Spleen (tissue), 11 donors: ENCODE results near the gene OLR1. TPM values are rescaled to one million over a fixed set of nuclear protein-coding genes. Genes with fewer than 3 reads are reported as not detected.
A peak's percentile ranks its signal among the peaks of the same experiment; 100 is the strongest.

ENCODE experiments used
- DNase-seq: peaks from one replicate; pipeline ENCODE4 v3.0.0-alpha.2; 2020
- H3K27ac ChIP-seq, 8 donors: fragments of 200-600 bp; sonication (generic) in 7 of 8; 1 replicate in 4 of 8; 2 replicates in 4 of 8; pipeline versions ENCODE4 v1.5.0 to v1.8.0; 2016 to 2021; ENCODE audit warnings: inconsistent platforms in 4 of 8, mild to moderate bottlenecking in 4 of 8, moderate library complexity in 1 of 8
- H3K27me3 ChIP-seq, 7 donors: fragments of 200-600 bp; sonication (generic) in 6 of 7; replicated peaks in 1 of 7; 1 replicate in 4 of 7; 2 replicates in 3 of 7; pipeline versions ENCODE4 v1.5.0 to v1.8.0; 2016 to 2021; ENCODE audit warnings: inconsistent platforms in 3 of 7, mild to moderate bottlenecking in 1 of 7
- H3K36me3 ChIP-seq, 6 donors: fragments of 200-600 bp; sonication (generic) in 5 of 6; 1 replicate in 4 of 6; 2 replicates in 2 of 6; pipeline versions ENCODE4 v1.5.0 to v1.8.0; 2016 to 2021; ENCODE audit warnings: inconsistent platforms in 2 of 6
- H3K4me1 ChIP-seq, 6 donors: fragments of 200-600 bp; sonication (generic) in 5 of 6; 1 replicate in 3 of 6; 2 replicates in 3 of 6; pipeline versions ENCODE4 v1.5.0 to v1.8.0; 2016 to 2021; ENCODE audit warnings: inconsistent platforms in 3 of 6
- H3K4me3 ChIP-seq, 8 donors: fragments of 200-600 bp; sonication (generic) in 7 of 8; 1 replicate in 4 of 8; 2 replicates in 4 of 8; pipeline versions ENCODE4 v1.5.0 to v1.8.0; 2016 to 2021; ENCODE audit warnings: inconsistent platforms in 4 of 8, mild to moderate bottlenecking in 4 of 8, moderate library complexity in 2 of 8
- H3K9me3 ChIP-seq, 8 donors: fragments of 200-600 bp; sonication (generic) in 7 of 8; 1 replicate in 4 of 8; 2 replicates in 4 of 8; pipeline versions ENCODE4 v1.5.0 to v1.8.0; 2016 to 2021; ENCODE audit warnings: inconsistent platforms in 4 of 8
- POLR2A ChIP-seq, 3 donors: fragments of 450-650 bp; IDR thresholded peaks; one replicate each; pipeline ENCODE4 v1.5.1; 2017; ENCODE audit warnings: antibody characterized with exemption in 3 of 3, mild to moderate bottlenecking in 1 of 3
- POLR2AphosphoS5 ChIP-seq, 3 donors: sonication (generic); formaldehyde crosslinking; IDR thresholded peaks; one replicate each; pipeline ENCODE4 v1.5.1; 2017; ENCODE audit warnings: antibody characterized with exemption in 3 of 3
- WGBS, 5 donors: extraction: QIAGEN DNeasy Blood & Tissue Kit in 3 of 5; methylation state at CpG; one replicate each; pipeline versions ENCODE4 v1.1.5 to v1.1.7; 2013 to 2018; 5-methylcytosine and 5-hydroxymethylcytosine counted together
- intact Hi-C: fragments of 100-400 bp; cut with DNase I; formaldehyde crosslinking; loops from one replicate; pipeline ENCODE4 v1.15.0; 2023; ENCODE audit warnings: low total_unique reads
- polyA plus RNA-seq, 3 donors: library from polyadenylated mRNA; stranded (reverse); fragments of 200-250 nt; gene quantifications; one replicate each; pipeline ENCODE4 v1.2.1, GENCODE V29; 2013
- total RNA-seq, 7 donors: library from RNA; depleted of rRNA in 3 of 7; stranded (reverse); fragments of >200 nt in 3 of 7; fragmentation: NEBNext Ultra II Directional in 4 of 7; extraction: Animal tissue kit (Norgen Biotek cat#: 25700) in 4 of 7; gene quantifications; one replicate each; pipeline versions ENCODE4 v1.1.0 to v1.2.1, GENCODE V29; 2016 to 2021
- TF ChIP-seq, protein P1 (sequence below), 11 experiments: fragments of 200-600 bp in 7 of 11; fragments of 450-650 bp in 4 of 11; sonication (generic) in 4 of 11; IDR thresholded peaks in 8 of 11; conservative IDR thresholded peaks in 3 of 11; 1 replicate in 7 of 11; 2 replicates in 4 of 11; pipeline versions ENCODE4 v1.4.0 to v1.8.0; 2016 to 2021; ENCODE audit warnings: antibody characterized with exemption in 11 of 11, inconsistent platforms in 4 of 11, mild to moderate bottlenecking in 1 of 11
- donor health status: healthy with polysubstance abuse.
- donor health status: DM: no; HTN: no; CAD: no; lungs with moderate emphysema.
- donor health status: DM: no; HTN: no; CAD: no.
- donor health status: Bipolar disorder and iron deficiency.
- donor health status: healthy.
- donor health status: DM: no; HTN: no; CAD: no.
- donor health status: DM: yes; HTN: yes; CAD: no.

The OLR1 gene
- total and polyA plus RNA-seq, 10 donors = 0.09 to 10.5 (median 1.2) TPM; not detected in 3

DNA sequence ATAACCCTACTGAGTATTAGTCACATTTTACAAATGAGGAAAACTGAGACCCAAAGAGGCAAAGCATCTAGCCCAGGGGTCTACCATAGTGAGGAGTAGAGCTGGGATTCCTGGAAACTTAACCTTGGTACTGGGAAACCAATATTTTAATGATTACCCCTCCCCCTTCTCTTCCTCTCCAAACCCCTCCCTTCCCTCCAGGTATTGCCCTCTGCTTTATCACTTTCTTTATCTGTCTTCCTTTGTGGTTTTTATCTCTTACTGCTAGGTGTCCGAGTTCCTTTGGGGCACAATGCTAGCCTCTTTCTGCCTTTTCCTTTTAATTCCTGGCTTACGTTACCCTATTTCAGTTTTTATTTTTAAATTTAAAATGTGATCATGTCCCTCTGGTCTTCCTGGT, 43.5 kb upstream of the OLR1 start:
- TF ChIP-seq POLR2A (IDR thresholded peaks at IDR 0.05) (no peak), POLR2AphosphoS5 (IDR thresholded peaks at IDR 0.05) (no peak)
- TF ChIP-seq, protein P1, sequence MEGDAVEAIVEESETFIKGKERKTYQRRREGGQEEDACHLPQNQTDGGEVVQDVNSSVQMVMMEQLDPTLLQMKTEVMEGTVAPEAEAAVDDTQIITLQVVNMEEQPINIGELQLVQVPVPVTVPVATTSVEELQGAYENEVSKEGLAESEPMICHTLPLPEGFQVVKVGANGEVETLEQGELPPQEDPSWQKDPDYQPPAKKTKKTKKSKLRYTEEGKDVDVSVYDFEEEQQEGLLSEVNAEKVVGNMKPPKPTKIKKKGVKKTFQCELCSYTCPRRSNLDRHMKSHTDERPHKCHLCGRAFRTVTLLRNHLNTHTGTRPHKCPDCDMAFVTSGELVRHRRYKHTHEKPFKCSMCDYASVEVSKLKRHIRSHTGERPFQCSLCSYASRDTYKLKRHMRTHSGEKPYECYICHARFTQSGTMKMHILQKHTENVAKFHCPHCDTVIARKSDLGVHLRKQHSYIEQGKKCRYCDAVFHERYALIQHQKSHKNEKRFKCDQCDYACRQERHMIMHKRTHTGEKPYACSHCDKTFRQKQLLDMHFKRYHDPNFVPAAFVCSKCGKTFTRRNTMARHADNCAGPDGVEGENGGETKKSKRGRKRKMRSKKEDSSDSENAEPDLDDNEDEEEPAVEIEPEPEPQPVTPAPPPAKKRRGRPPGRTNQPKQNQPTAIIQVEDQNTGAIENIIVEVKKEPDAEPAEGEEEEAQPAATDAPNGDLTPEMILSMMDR (IDR thresholded peaks at IDR 0.05 in 8 of 11, conservative IDR thresholded peaks at IDR 0.05 in 3 of 11) = no peak

DNA sequence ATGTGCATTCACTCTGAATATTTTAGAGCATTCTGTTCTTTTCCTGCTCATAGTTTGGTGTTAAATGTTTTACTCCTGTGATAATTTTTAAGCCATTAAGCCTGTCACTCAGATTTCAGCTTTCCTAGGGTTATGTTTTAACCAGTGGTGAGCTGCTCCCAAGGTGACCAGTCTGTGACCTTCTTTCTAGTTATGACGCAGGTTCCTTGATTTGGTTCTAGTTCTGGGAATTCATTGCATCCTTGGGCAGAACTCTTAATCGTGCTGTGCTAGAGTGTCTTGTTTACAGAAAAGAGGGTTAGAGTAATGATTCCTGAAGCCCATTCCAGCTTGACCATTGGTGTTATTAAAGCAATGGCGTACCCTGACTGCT, 42.9 kb upstream of the OLR1 start:
- DNase-seq = no peak
- intact Hi-C loops = no loop called here
- Histone ChIP-seq H3K9me3 (no peaks in the 10 kb centered on the region), H3K36me3 (peaks cover 0 to 31% (median 18%) of the 10 kb centered on the region in 6 donors), H3K27me3 (peaks cover 0 to 3% (median 0%) of the 10 kb centered on the region in 7 donors), H3K27ac (peak overlapping the region in 6 of 8 donors; percentile 18 to 98 (median 98)), H3K4me3 (peak overlapping the region in 5 of 8 donors; percentile 65 to 79 (median 69)), H3K4me1 (peaks cover 6 to 45% (median 28%) of the 10 kb centered on the region in 6 donors)
- 79 to 91% (median 85%) methylated on average over 3 of the region's 3 CpGs for WGBS, 5 donors
- TF ChIP-seq POLR2AphosphoS5 (IDR thresholded peaks at IDR 0.05) (no peak), POLR2A (IDR thresholded peaks at IDR 0.05) (no peak)
- TF ChIP-seq, protein P1 (IDR thresholded peaks at IDR 0.05 in 8 of 11, conservative IDR thresholded peaks at IDR 0.05 in 3 of 11) = no peak

More for the DNA sequence above, 43.5 kb upstream of the OLR1 start:
- intact Hi-C loops = no loop called here
- DNase-seq = no peak
- WGBS, 5 donors = 41 to 57% (median 48%) methylated on average over 2 of the region's 2 CpGs
- no peaks in the 10 kb centered on the region for H3K9me3 ChIP-seq
- peaks cover 0 to 3% (median 0%) of the 10 kb centered on the region in 7 donors for H3K27me3 ChIP-seq
- peak overlapping the region in 3 of 8 donors; percentile 96 to 98 (median 98) for H3K27ac ChIP-seq
- peak overlapping the region in 1 of 8 donors; percentile 79 for H3K4me3 ChIP-seq
- peaks cover 0 to 37% (median 24%) of the 10 kb centered on the region in 6 donors for H3K36me3 ChIP-seq
- peaks cover 6 to 45% (median 28%) of the 10 kb centered on the region in 6 donors for H3K4me1 ChIP-seq

DNA sequence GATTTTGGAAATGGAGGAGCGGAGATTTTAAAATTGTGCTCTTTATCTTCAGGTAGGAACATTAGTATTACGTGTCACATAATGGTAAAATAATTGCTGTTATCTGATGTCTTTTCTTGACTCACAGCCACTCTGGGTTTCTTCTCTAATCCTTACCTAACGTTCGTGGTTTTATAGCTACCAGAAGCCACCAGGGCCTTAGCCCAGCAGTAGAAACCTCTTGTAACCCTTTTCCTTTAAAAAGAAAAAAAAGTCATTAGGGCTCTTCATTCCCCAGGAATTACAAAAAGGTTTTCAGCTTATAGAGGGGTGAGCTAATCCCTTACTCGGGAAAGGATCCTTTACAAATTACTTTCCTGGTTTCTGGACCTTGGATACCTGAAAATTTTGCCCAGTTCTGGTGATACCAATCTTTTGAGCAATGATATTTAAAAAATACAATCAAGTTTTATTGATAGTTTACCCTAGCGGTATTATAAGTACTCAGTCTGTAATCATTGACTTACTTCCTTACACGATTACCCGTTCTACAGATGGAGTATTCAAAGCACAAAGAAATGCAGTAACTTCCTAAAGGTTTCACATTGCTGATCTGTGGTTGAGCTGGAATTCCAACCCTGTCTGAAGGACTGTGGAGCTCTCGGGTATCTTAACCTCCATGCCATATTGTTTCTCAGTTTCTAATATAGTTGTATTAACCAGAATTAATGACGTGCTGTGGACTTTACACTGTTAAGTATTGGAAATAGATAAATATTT, 42.4 kb upstream of the OLR1 start:
- 37 to 51% (median 40%) methylated on average over 10 of the region's 10 CpGs for WGBS, 5 donors
- Histone ChIP-seq H3K4me3 (peak overlapping the region; percentile 64 to 83 (median 72)), H3K4me1 (peaks cover 6 to 45% (median 28%) of the 10 kb centered on the region in 6 donors), H3K27me3 (peaks cover 0 to 3% (median 0%) of the 10 kb centered on the region in 7 donors), H3K27ac (peak overlapping the region in 7 of 8 donors; percentile 96 to 98 (median 98)), H3K36me3 (peaks cover 0 to 26% (median 13%) of the 10 kb centered on the region in 6 donors), H3K9me3 (no peaks in the 10 kb centered on the region)
- no peak for DNase-seq
- TF ChIP-seq, protein P1 (IDR thresholded peaks at IDR 0.05 in 8 of 11, conservative IDR thresholded peaks at IDR 0.05 in 3 of 11) = no peak
- TF ChIP-seq POLR2AphosphoS5 (IDR thresholded peaks at IDR 0.05) = no peak
- TF ChIP-seq POLR2A (IDR thresholded peaks at IDR 0.05) = no peak
- intact Hi-C loops = no loop called here
